K562 (cell line): ENCODE data around the gene STX7.

Experiments
- PHB2 ChIP-seq: fragments of 450-650 bp; IDR thresholded peaks from 2 replicates; pipeline ENCODE4 v1.6.1; 2017; ENCODE audit warnings: low read depth
- POLR2A ChIP-seq: fragments of 450-650 bp; conservative IDR thresholded peaks from 2 replicates; pipeline ENCODE4 v1.6.1; 2016
- RFX1 ChIP-seq: fragments of 450-650 bp; IDR thresholded peaks from 2 replicates; pipeline ENCODE4 v1.6.1; 2016; ENCODE audit warnings: mild to moderate bottlenecking, moderate library complexity

DNA sequence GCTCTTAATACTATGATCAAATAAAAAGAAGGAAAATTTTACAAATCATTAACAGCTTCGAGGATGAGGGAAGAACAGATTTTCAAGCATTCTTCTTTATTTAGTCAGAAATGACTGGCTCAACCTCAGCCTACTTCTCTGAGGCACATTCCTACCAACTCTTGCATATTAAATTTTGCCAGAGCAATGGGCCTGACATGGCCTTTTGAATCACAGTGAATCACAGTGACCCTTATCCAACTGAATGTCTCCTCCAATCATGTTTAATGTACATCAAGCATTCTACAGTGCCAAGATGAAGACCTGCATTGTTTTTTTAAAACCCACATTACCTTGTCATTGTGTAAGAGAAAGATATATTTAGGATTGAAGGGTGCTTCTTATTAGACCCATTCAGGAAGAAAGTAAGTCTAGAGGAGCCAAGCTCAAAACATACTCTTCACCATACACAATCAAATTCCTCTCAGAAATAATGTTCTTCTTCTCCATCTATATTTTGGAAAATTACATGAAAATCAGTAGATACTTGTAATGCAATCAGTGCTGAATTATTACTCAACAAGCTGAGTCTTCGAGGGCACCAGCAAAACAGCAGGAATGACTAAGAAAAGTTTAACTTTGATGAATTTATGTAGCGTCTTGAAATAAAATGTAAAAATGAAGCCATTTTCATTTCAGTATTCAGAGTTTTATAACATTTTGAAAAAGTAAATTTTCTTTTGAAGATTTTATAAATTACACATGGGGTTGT is 67.5 kb downstream of the STX7 start:
- TF ChIP-seq POLR2A (no peak), PHB2 (no peak), RFX1 (no peak)
